Small intestine (tissue), 7 donors: ENCODE measurements around the gene POLR3E. TPM values are rescaled to one million over a fixed set of nuclear protein-coding genes. Genes with fewer than 3 reads are reported as not detected.

Experiments
- DNase-seq, 2 donors: peaks; one replicate each; pipeline versions ENCODE4 v3.0.0 to v3.0.0-alpha.2; 2013
- FAIRE-seq: peaks from 2 replicates; lab custom pipeline; 2012; peaks lifted over from hg19 to GRCh38; lab: Jason Lieb, UNC
- H3K27ac ChIP-seq, 3 donors: one replicate each; pipeline ENCODE4 v1.5.1; 2013; ENCODE audit warnings: low read length in 2 of 3, mild to moderate bottlenecking in 2 of 3, control low read depth in 1 of 3, inconsistent platforms in 1 of 3, low read depth in 1 of 3, moderate library complexity in 1 of 3
- H3K27me3 ChIP-seq, 3 donors: one replicate each; pipeline ENCODE4 v1.6.1; 2013; ENCODE audit warnings: low read length in 3 of 3, inconsistent platforms in 1 of 3; ENCODE audit not compliant: control insufficient read depth in 3 of 3, insufficient read depth in 3 of 3
- H3K36me3 ChIP-seq, 3 donors: one replicate each; pipeline ENCODE4 v1.6.1; 2013; ENCODE audit warnings: low read length in 3 of 3, inconsistent platforms in 1 of 3, low read depth in 1 of 3, mild to moderate bottlenecking in 1 of 3, moderate library complexity in 1 of 3; ENCODE audit not compliant: control insufficient read depth in 3 of 3, insufficient read depth in 2 of 3
- H3K4me1 ChIP-seq, 3 donors: one replicate each; pipeline ENCODE4 v1.6.1; 2013; ENCODE audit warnings: low read length in 2 of 3, inconsistent platforms in 1 of 3, low read depth in 1 of 3, mild to moderate bottlenecking in 1 of 3, moderate library complexity in 1 of 3; ENCODE audit not compliant: control insufficient read depth in 3 of 3, insufficient read depth in 2 of 3
- H3K4me3 ChIP-seq, 3 donors: one replicate each; pipeline ENCODE4 v1.5.1; 2013; ENCODE audit warnings: low read length in 3 of 3, control low read depth in 1 of 3, inconsistent platforms in 1 of 3, low read depth in 1 of 3, mild to moderate bottlenecking in 1 of 3, moderate library complexity in 1 of 3
- H3K9me3 ChIP-seq, 2 donors: one replicate each; pipeline ENCODE4 v1.6.1; 2013; ENCODE audit warnings: low read depth in 1 of 2, low read length in 1 of 2; ENCODE audit not compliant: control insufficient read depth in 2 of 2, insufficient read depth in 1 of 2
- WGBS, 3 donors: extraction: QIAGEN DNeasy Blood & Tissue Kit; methylation state at CpG; one replicate each; pipeline ENCODE4 v1.1.7; 2013; 5-methylcytosine and 5-hydroxymethylcytosine counted together
- polyA plus RNA-seq, 4 donors: library from polyadenylated mRNA; stranded (reverse) in 3 of 4; unstranded in 1 of 4; fragments of 200-250 nt in 3 of 4; fragments of 120-200 nt in 1 of 4; gene quantifications; one replicate each; pipeline versions ENCODE4 v1.2.1 to v1.2.3, GENCODE V29; 2013
- donor health status: healthy with polysubstance abuse.
- donor health status: control.
- donor health status: control.
- donor health status: Bipolar disorder and iron deficiency.
- donor health status: healthy.

The POLR3E gene
- polyA plus RNA-seq, 4 donors: 14.3 to 53.9 (median 21.3) TPM

DNA sequence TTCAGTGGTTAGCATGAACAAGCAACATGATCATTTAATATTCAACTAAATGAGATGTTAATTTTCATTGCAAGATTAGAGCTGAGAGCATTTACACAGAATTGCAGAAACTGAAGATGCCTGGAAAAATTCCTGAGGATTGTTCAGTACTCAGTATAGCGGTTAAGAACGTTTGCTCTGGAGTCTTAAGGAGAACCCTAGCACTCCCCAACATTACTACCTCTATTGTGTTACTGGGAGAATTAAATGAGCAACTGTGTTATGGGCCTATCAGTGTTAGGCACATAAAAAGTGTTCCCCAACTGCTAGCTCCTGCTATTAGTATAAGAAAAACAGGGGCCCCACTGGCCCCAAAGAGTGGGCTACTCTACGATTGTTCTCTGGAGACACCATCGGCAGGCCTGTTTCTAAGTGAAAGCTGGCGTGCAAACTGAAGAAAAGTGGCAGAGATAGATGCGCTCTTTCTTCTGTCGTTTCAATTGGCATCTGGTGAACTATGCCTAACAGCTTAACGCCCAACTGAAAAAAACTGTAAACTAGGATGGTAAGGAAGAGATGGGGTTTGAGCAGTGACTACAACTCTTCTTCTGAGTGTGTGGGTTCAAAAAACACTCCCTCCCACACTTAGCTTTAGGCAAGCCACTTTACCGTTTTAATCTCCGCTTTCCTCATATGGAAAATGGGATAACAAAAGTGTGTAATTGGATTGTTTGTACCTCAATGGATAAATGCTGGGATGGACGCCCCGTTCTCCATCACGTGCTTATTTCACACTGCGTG lies 75.9 kb downstream of the POLR3E start:
- FAIRE-seq: no peak
- Histone ChIP-seq H3K27me3 (no peaks in the 10 kb centered on the region), H3K4me1 (peaks cover 0 to 51% (median 14%) of the 10 kb centered on the region in 3 donors), H3K36me3 (peaks cover 0 to 4% (median 0%) of the 10 kb centered on the region in 3 donors), H3K4me3 (peak overlapping the region; percentile 95 to 98 (median 95)), H3K27ac (peak overlapping the region; percentile 90 to 98 (median 94)), H3K9me3 (no peaks in the 10 kb centered on the region)
- WGBS, 3 donors: 11 to 29% (median 12%) methylated on average over 14 of the region's 14 CpGs
- DNase-seq: peak; percentile 31 to 37

DNA sequence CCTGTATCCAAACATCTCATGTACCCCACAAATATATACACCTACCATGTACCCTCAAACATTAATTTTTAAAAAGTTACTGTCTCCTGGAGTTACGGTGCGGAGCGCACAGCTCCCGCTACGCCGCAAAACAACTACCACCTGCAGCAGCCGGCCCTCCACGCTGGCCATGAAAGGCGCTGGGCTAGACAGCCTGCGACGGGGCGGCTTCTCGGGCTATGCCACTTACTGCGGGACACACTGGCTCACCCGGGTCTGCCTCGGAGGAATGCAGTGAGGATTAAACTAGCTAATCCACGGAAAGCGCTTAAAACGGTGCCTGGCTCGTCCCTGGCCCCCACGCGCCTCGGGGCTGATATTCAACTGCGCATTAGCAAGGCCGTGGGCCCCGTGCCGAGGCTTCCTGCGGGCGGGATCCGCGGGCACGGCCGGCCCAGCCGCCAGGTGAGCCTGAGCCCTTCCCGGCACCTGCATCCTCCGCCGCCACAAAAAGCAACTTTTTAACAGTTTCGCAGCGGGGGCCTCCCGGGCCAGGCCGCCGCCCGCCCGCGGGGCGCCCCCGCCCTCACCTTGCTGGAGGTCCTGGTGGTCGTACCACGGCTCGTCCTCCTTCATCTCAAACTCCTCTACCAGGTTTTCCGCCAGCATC lies 76.6 kb downstream of the POLR3E start:
- WGBS, 3 donors: 0 to 1% (median 1%) methylated on average over 47 to 51 of the region's 51 CpGs

DNA sequence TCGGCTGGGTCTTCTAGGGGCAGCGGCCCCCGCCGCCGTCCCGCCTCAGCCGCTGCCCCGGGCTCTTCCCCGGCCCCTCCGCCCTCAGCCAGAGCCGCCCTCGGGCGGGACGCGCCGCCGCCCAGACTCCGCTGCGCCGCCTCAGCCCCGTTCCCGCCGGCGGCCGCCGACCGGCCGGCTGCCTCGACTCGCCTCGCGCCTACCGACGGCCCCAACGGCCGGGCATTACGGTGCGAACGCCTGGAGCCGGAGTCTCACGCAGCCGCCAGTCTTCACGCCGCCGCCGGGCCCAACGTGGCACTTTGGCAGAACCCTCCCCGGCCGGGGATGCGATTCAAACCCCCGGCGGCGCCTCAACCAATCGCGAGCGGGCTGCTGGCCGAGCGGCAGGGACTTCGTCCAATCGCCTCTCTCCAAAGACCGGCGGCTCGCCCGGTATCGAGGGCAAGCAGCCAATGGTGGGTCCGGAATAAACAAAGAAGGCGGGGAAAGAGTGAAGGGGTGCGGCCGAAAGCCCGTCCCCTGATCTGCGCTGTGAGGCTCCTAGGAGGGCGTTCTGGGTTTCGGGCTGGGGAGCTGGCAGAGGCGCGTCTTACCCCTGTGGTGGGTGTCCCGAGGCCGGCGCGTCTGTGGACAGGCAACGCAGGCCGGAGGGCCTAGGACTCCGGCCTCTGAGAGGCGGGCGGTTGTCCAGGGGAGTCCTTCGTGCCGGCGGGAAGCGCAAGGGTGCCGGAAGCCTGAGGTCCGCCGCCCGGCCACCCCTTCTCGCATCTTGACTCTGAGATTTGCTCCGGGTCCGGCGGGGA lies 77.3 kb downstream of the POLR3E start, which contains the start of gene CDR2:
Gene CDR2, minus strand, starts transcription at position 309 of the 806 bp plus-strand sequence. CDS start 310 bp downstream, outside the sequence.
- 0 to 1% (median 0%) methylated on average over 89 to 96 of the region's 96 CpGs for WGBS, 3 donors
- Histone ChIP-seq H3K4me1 (peaks cover 0 to 39% (median 10%) of the 10 kb centered on the region in 3 donors), H3K4me3 (peak within 1 kb of the TSS; percentile 95 to 98 (median 95)), H3K27ac (peak within 1 kb of the TSS; percentile 90 to 98 (median 94)), H3K27me3 (no peaks in the 10 kb centered on the region), H3K9me3 (no peaks in the 10 kb centered on the region), H3K36me3 (peaks cover 0 to 4% (median 0%) of the 10 kb centered on the region in 3 donors)
- DNase-seq (peak; percentile 98 to 99), FAIRE-seq (no peak)

More for the DNA sequence above, 76.6 kb downstream of the POLR3E start:
- Histone ChIP-seq H3K27ac (peak overlapping the region; percentile 90 to 98 (median 94)), H3K27me3 (no peaks in the 10 kb centered on the region), H3K4me1 (peaks cover 0 to 45% (median 14%) of the 10 kb centered on the region in 3 donors), H3K4me3 (peak overlapping the region; percentile 95 to 98 (median 95)), H3K9me3 (no peaks in the 10 kb centered on the region), H3K36me3 (peaks cover 0 to 4% (median 0%) of the 10 kb centered on the region in 3 donors)
- peak; percentile 36 to 83 for DNase-seq
- FAIRE-seq: no peak

DNA sequence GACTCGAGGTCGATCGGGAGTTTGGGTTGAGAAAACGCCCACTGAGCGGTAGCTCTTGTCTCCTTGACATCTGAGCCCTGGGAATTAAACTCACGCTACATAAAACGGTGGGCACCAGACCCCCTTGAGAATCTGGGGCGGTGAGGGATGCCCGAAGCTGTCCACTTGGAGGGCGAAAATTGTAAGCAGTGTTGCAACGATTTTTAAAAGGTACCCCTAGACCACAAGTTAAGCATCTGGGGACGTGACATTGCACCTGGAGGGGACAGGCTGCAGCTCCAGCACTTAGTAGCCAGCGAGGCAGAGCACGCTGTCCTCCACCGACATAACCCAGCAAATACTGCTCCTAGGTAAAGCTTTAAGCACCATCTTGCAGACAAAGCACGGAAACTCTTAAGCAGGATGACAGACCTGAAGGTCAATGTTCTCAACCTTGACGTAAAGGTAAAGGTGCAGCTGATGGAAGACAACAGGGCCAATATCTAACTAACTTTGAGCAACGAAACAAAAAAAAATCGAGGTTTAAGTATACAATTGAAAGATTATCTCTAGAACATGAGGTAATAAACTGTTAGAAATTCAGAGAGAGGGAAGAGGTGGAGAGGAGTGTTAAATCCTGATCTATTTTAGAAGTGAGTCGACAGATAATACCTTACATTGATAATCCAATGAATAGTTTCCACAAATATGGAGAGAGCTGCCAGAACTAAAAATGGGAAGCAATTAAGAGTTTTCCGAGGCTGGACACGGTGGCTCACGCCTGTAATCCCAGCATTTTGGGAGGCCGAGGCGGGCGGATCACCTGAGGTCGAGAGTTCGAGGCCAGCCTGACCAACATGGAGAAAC lies 78.1 kb downstream of the POLR3E start:
- Histone ChIP-seq H3K27ac (peak overlapping the region; percentile 73 to 98 (median 78)), H3K27me3 (no peaks in the 10 kb centered on the region), H3K4me1 (peaks cover 0 to 31% (median 7%) of the 10 kb centered on the region in 3 donors), H3K9me3 (no peaks in the 10 kb centered on the region), H3K36me3 (peaks cover 0 to 4% (median 0%) of the 10 kb centered on the region in 3 donors), H3K4me3 (peak overlapping the region; percentile 77 to 95 (median 95))
- peak; percentile 57 to 70 for DNase-seq
- WGBS, 3 donors: 25 to 34% (median 28%) methylated on average over 26 to 28 of the region's 28 CpGs
- FAIRE-seq: no peak

DNA sequence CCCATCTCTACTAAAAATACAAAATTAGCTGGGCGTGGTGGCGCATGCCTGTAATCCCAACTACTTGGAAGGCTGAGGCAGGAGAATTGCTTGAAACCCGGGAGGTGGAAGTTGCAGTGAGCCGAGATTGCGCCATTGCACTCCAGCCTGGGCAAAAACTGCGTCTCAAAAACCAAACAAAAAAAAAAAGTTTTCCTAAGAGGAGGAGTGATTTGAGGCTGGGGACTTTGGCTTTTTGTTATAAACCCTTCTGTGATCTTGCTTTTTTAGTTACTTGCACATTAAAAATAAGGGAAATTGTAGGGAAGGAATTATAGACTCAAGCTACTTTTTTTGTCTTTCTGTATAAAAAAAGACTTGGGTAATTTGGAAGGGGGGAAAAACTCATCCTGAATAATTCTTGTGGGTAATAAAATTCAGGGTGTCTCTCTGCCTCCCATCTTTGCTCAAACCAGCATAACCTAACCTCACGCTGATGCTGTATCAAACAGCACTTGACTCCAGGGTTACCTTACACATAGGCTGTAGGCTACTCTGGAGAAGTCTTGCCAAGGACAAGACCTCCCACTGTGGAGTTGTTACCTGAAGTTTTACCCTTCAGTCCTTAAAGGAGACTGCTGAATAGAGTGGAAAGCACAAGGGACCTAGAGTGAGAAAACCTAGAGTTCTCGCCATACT lies 78.9 kb downstream of the POLR3E start:
- no peaks in the 10 kb centered on the region for H3K9me3 ChIP-seq
- WGBS, 3 donors: 92 to 96% (median 92%) methylated on average over 8 of the region's 8 CpGs

DNA sequence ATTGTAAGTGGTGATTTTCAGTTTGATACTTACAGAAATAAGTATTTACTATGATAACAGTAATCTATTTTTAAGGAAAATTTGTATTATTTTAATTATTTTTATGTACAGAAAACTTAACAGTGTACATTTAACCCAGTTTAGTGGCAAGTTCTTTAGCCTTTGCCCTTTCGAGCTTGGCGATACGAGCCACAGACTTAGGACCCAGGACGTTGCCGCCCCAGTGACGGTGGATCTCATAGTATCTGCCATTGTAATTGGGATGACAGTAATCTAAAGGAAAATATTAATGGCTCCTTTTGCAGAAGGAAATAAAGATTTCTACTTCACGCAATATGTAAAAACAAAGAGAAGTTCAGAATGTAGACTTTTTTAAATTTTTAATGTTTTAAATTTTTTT lies 82.4 kb downstream of the POLR3E start:
- peaks cover 0 to 8% (median 2%) of the 10 kb centered on the region in 3 donors for H3K36me3 ChIP-seq
- no peak for DNase-seq
- H3K4me1 ChIP-seq: peaks cover 0 to 7% (median 0%) of the 10 kb centered on the region in 3 donors
- H3K27me3 ChIP-seq: no peaks in the 10 kb centered on the region
- H3K4me3 ChIP-seq: no peak overlapping the region
- no peaks in the 10 kb centered on the region for H3K9me3 ChIP-seq
- no peak overlapping the region for H3K27ac ChIP-seq
- WGBS, 3 donors: 93 to 94% (median 93%) methylated on average over 7 of the region's 7 CpGs
- FAIRE-seq: no peak

More for the DNA sequence above, 78.9 kb downstream of the POLR3E start:
- no peaks in the 10 kb centered on the region for H3K27me3 ChIP-seq
- no peak overlapping the region for H3K4me3 ChIP-seq
- no peak for DNase-seq
- FAIRE-seq: no peak
- peaks cover 0 to 2% (median 0%) of the 10 kb centered on the region in 3 donors for H3K36me3 ChIP-seq
- H3K4me1 ChIP-seq: peaks cover 0 to 23% (median 6%) of the 10 kb centered on the region in 3 donors
- H3K27ac ChIP-seq: no peak overlapping the region

- WGBS, 3 donors: 83 to 100% (median 92%) methylated on average over 1 of the region's 1 CpG
- H3K36me3 ChIP-seq: peaks cover 0 to 8% (median 2%) of the 10 kb centered on the region in 3 donors
- FAIRE-seq: no peak
- no peak overlapping the region for H3K27ac ChIP-seq
- peaks cover 0 to 2% (median 0%) of the 10 kb centered on the region in 3 donors for H3K4me1 ChIP-seq
- H3K9me3 ChIP-seq: no peaks in the 10 kb centered on the region
- H3K4me3 ChIP-seq: no peak overlapping the region
- H3K27me3 ChIP-seq: no peaks in the 10 kb centered on the region
- DNase-seq: no peak
Measured at GRCh38 chr16:22380529-22380928, 83.3 kb downstream of the POLR3E start.
